Measurements from ENCODE around the gene LNX2. TPM values are rescaled to one million over a fixed set of nuclear protein-coding genes. Genes with fewer than 3 reads are reported as not detected.

The LNX2 gene
- total RNA-seq, 2 experiments from 2014 or later = 4.5 to 4.6 TPM

DNA sequence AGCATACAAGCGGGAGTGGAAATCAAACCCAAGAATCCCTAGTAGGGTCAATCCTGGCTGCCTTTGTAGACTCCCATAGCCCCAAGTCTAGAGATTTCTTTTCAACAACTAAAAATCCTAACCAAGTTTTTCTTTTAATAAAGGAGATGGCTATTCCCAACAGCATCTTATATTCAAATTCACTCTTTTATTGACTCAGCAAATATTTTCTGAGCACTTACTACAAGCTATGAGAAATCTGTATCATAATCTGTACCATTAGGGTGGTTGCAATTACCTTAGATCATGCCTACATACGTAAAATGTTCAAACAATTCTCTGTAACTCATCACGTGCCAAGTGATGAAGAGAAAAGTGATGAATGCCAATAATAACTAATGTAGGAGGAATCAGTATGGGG lies 54.5 kb downstream of the LNX2 start:
- Mint-ChIP-seq H3K27me3 (no peaks in the 10 kb centered on the region), H3K27ac (no peak overlapping the region), H3K4me3 (no peak overlapping the region), H3K9me3 (no peaks in the 10 kb centered on the region), H3K36me3 (ENCODE audit: low read depth) (peaks cover 15% of the 10 kb centered on the region), H3K4me1 (ENCODE audit: low read depth) (peaks cover 7% of the 10 kb centered on the region)
- intact Hi-C loops (cut with micrococcal nuclease) = no loop called here
- ChIA-PET CTCF (interaction anchor here (2.1 kb wide), 1 partner anchor 261 kb away, joined by 6 read pairs; no protein-coding TSS in a partner anchor), POLR2A (no interaction called here)
- DNase-seq = no peak
- no peak for ATAC-seq
- TF ChIP-seq, protein P1, sequence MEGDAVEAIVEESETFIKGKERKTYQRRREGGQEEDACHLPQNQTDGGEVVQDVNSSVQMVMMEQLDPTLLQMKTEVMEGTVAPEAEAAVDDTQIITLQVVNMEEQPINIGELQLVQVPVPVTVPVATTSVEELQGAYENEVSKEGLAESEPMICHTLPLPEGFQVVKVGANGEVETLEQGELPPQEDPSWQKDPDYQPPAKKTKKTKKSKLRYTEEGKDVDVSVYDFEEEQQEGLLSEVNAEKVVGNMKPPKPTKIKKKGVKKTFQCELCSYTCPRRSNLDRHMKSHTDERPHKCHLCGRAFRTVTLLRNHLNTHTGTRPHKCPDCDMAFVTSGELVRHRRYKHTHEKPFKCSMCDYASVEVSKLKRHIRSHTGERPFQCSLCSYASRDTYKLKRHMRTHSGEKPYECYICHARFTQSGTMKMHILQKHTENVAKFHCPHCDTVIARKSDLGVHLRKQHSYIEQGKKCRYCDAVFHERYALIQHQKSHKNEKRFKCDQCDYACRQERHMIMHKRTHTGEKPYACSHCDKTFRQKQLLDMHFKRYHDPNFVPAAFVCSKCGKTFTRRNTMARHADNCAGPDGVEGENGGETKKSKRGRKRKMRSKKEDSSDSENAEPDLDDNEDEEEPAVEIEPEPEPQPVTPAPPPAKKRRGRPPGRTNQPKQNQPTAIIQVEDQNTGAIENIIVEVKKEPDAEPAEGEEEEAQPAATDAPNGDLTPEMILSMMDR (IDR thresholded peaks at IDR 0.05) = no peak

DNA sequence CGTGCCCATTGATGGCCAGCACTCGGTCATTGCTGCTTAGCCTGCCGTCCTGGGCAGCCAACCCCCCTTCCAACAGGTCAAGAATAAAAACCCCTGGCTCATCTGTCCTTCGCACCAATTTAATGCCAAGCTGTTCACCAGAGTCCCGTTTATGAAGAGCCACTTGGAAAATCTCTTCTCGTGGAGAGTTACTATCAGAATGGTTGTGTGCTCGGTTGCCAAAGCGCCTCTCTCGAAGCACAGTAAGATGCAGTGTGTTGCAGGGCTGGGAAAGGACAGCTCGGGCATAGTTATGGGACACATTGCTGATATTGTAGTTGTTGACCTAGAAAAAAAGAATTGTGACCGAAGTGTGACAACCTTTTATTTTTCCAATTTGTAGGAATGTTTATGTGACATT lies 57.9 kb downstream of the LNX2 start:
- ATAC-seq (no peak), DNase-seq (no peak)
- ChIA-PET POLR2A (no interaction called here), CTCF (no interaction called here)
- Mint-ChIP-seq H3K4me1 (ENCODE audit: low read depth) (peaks cover 11% of the 10 kb centered on the region), H3K36me3 (ENCODE audit: low read depth) (peaks cover 6% of the 10 kb centered on the region), H3K27me3 (no peaks in the 10 kb centered on the region), H3K4me3 (no peak overlapping the region), H3K9me3 (no peaks in the 10 kb centered on the region), H3K27ac (no peak overlapping the region)
- intact Hi-C loops (cut with micrococcal nuclease) = no loop called here
- TF ChIP-seq, protein P1 (IDR thresholded peaks at IDR 0.05) = no peak

DNA sequence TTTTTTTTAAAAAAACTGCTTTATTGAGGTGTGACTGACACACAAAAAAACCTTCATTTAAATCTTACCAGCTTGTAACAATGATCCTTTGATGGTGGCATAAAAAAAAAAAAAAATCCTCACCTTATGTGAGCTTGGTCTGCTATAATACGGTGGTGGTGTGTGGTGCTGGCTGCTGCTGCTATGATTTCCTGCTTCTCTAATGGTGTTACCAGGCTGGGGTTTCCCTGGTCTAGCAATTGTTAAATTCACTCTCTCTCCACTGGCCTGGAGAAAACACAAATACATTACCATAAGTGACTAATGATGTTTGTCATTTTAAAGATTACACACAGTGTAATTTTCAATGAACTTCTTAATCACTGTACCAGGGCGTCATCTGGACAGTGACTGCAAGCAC lies 60.6 kb downstream of the LNX2 start:
- H3K4me3 Mint-ChIP-seq = no peak overlapping the region
- no peaks in the 10 kb centered on the region for H3K27me3 Mint-ChIP-seq

DNA sequence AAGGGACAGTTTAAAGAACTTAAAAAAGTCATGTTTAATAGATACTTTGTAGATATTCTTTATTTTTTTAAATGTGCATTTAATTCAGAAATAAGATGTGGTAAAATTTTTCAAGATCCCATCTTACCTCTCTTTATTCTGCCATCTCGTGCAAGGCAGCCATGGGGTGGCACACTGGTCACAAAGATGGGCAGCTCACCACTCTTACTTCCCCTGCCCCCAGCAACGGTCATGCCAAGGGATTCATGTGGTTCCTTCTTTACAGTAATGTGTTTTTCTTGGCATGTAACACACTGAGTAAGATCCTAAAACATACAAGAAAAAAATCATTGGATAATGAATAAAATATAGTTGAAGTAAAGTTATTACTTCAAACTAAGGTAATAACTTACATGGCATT lies 64.2 kb downstream of the LNX2 start:
- ATAC-seq = no peak
- Mint-ChIP-seq H3K27ac (no peak overlapping the region), H3K4me3 (no peak overlapping the region), H3K27me3 (no peaks in the 10 kb centered on the region), H3K4me1 (ENCODE audit: low read depth) (peaks cover 4% of the 10 kb centered on the region), H3K36me3 (ENCODE audit: low read depth) (peaks cover 14% of the 10 kb centered on the region), H3K9me3 (no peaks in the 10 kb centered on the region)
- DNase-seq = no peak
- TF ChIP-seq, protein P1 (IDR thresholded peaks at IDR 0.05) = no peak
- POLR2A ChIA-PET = no interaction called here
- CTCF ChIA-PET = interaction anchor here (1.1 to 2.8 kb wide), 3 partner anchors 23 to 272 kb away, joined by 3 to 6 read pairs (median 4); no protein-coding TSS in a partner anchor
- intact Hi-C loops (cut with micrococcal nuclease) = no loop called here

More for the DNA sequence above, 60.6 kb downstream of the LNX2 start:
- Mint-ChIP-seq H3K4me1 (ENCODE audit: low read depth) (peaks cover 11% of the 10 kb centered on the region), H3K9me3 (no peaks in the 10 kb centered on the region), H3K27ac (no peak overlapping the region), H3K36me3 (ENCODE audit: low read depth) (peaks cover 14% of the 10 kb centered on the region)
- DNase-seq (peak; percentile 20), ATAC-seq (peak; percentile 53)
- TF ChIP-seq, protein P1 (IDR thresholded peaks at IDR 0.05) = no peak
- intact Hi-C loops (cut with micrococcal nuclease) = no loop called here
- CTCF ChIA-PET = interaction anchor here (1.0 to 2.3 kb wide), 3 partner anchors 9 to 271 kb away, joined by 3 to 6 read pairs (median 4); no protein-coding TSS in a partner anchor
- POLR2A ChIA-PET = interaction anchor here (0.7 kb wide), 1 partner anchor 62 kb away, joined by 3 read pairs; the partner anchor contains the start of gene POLR1D

DNA sequence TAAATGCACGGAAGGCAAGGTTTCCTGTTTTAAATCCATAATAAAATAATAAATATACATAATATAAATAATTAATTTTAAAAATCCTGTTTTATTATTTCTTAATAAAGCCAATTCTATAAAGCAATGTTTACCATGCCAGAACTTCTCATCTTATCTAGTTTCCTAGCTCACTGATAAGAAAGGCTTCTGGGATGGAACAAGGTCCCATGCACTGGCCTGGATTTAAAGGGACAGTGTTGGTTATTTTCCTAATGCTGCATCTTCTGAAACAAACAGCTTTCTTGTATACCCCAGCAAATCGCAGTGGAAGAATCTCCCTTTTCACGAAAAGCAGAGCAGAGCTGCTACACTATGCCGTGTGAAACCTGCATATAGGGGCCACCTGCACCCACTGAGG lies 68.8 kb downstream of the LNX2 start:
- Mint-ChIP-seq H3K9me3 (no peaks in the 10 kb centered on the region), H3K27me3 (no peaks in the 10 kb centered on the region), H3K4me3 (no peak overlapping the region), H3K27ac (no peak overlapping the region), H3K36me3 (ENCODE audit: low read depth) (peaks cover 31% of the 10 kb centered on the region), H3K4me1 (ENCODE audit: low read depth) (no peaks in the 10 kb centered on the region)
- ATAC-seq (no peak), DNase-seq (no peak)
- CTCF ChIA-PET = interaction anchor here (1.6 kb wide), 1 partner anchor 275 kb away, joined by 5 read pairs; no protein-coding TSS in a partner anchor
- intact Hi-C loops (cut with micrococcal nuclease) = no loop called here
- TF ChIP-seq, protein P1 (IDR thresholded peaks at IDR 0.05) = no peak
- POLR2A ChIA-PET = interaction anchor here (1.8 kb wide), 1 partner anchor 11 kb away, joined by 5 read pairs; no protein-coding TSS in a partner anchor
